Measurements from ENCODE around the gene RRM2. TPM values are rescaled to one million over a fixed set of nuclear protein-coding genes. Genes with fewer than 3 reads are reported as not detected.

The RRM2 gene
- total and polyA plus RNA-seq, 2 of the 4 experiments (the other 2 are of a cell fraction), result 53.6 to 68.5 TPM

- no peaks in the 10 kb centered on the region for H3K27me3 ChIP-seq (ENCODE audit: control insufficient read depth, insufficient read depth, low read length)
These were observed 20.1 kb downstream of the RRM2 start for GRCh38 chr2:10142640-10142965.

More at GRCh38 chr2:10142640-10142965, 20.1 kb downstream of the RRM2 start:
- H3K79me1 ChIP-seq (ENCODE audit: low read depth in 1 of 2, low read length in 2 of 2), result no peaks in the 10 kb centered on the region; a peak in 1 of 4 replicates
- dilution Hi-C loops (cut with HindIII; ENCODE audit: low sequenced_read_pairs, unreplicated experiment) (no loop called here), intact Hi-C loops (cut with micrococcal nuclease) (no loop called here), in situ Hi-C loops (cut with MboI; ENCODE audit: low sequenced_read_pairs) (loop anchor here (10.0 kb wide), 1 partner anchor 262 kb away; no protein-coding TSS in a partner anchor)
- peaks cover 3% of the 10 kb centered on the region; the same call in 1 of the 2 replicates for H3K9me1 ChIP-seq (ENCODE audit: insufficient read depth, low read length)
- H3K4me3 ChIP-seq (ENCODE audit: insufficient read depth, low read depth, low read length), result no peak overlapping the region
- DNase-seq (no peak), ATAC-seq (ENCODE audit: low read depth) (no peak)
- ChIA-PET POLR2A (ENCODE audit: unreplicated experiment) (no interaction called here), CTCF (no interaction called here)
- H2BK5ac ChIP-seq (ENCODE audit: low read depth, low read length, poor library complexity, severe bottlenecking), result no peak overlapping the region
- no peaks in the 10 kb centered on the region for H3K36me3 ChIP-seq (ENCODE audit: control insufficient read depth, insufficient read depth, low read length)
- no peaks in the 10 kb centered on the region; the same call in 1 of the 2 replicates for H3K4me1 ChIP-seq (ENCODE audit: control insufficient read depth, insufficient read depth, low read length)
- no peak overlapping the region for H3K18ac ChIP-seq (ENCODE audit: low read depth, low read length)
- H4K91ac ChIP-seq (ENCODE audit: insufficient read depth, low read depth, low read length), result no peak overlapping the region
- H2BK20ac ChIP-seq (ENCODE audit: low read depth, low read length), result no peak overlapping the region
- no peak overlapping the region for H4K5ac ChIP-seq (ENCODE audit: low read depth, low read length)
- no peaks in the 10 kb centered on the region for H3K9me3 ChIP-seq (ENCODE audit: control insufficient read depth, insufficient read depth, low read length)
- H2BK120ac ChIP-seq (ENCODE audit: low read depth, low read length), result no peak overlapping the region
- no peak overlapping the region for H3K4me2 ChIP-seq (ENCODE audit: low read depth, low read length)
- no peak overlapping the region for H4K8ac ChIP-seq (ENCODE audit: low read depth in 2 of 2, low read length in 2 of 2)
- no peak overlapping the region for H3K9ac ChIP-seq (ENCODE audit: low read depth, low read length)
- H2BK15ac ChIP-seq (ENCODE audit: low read depth, low read length), result no peak overlapping the region
- H3K4ac ChIP-seq (ENCODE audit: low read depth, low read length), result no peak overlapping the region
- H2AK9ac ChIP-seq (replicated peaks; ENCODE audit: low read depth, low read length, poor library complexity), result peak overlapping the region; percentile 42
- no peak overlapping the region for H3K14ac ChIP-seq (replicated peaks; ENCODE audit: low read depth, low read length)
- H3K23ac ChIP-seq (ENCODE audit: low read depth, low read length), result no peak overlapping the region
- H2AK5ac ChIP-seq (ENCODE audit: low read depth, low read length), result no peak overlapping the region
- no peak overlapping the region for H2AFZ ChIP-seq (replicated peaks; ENCODE audit: low read length, poor library complexity)
- no peaks in the 10 kb centered on the region for H4K20me1 ChIP-seq (ENCODE audit: insufficient read depth, low read length)
- WGBS, 2 experiments (ENCODE audit: extremely low coverage in 2 of 2, insufficient read length in 1 of 2), result 100% methylated on average over 2 of the region's 11 CpGs; no CpG with 5 or more reads in 1 of the 2 experiments
- H3K56ac ChIP-seq (ENCODE audit: extremely low read depth, insufficient read depth, low read length), result no peak overlapping the region
- no TSS peak for BruUV-seq (replicated peaks)
- H3K27ac ChIP-seq (ENCODE audit: insufficient read depth, low read length), result no peak overlapping the region
- TF ChIP-seq ELK1 (IDR thresholded peaks at IDR 0.05; ENCODE audit: borderline replicate concordance, low read depth, low read length), result no peak
